GM12801 (cell line): ENCODE measurements around the gene C1orf232.

Experiments
- TF ChIP-seq, protein P1 (sequence below): IDR thresholded peaks from one replicate; pipeline ENCODE4 v1.5.1; 2011; ENCODE audit warnings: control low read depth; ENCODE audit not compliant: insufficient read length; ENCODE audit errors: extremely low read depth

The C1orf232 gene

DNA sequence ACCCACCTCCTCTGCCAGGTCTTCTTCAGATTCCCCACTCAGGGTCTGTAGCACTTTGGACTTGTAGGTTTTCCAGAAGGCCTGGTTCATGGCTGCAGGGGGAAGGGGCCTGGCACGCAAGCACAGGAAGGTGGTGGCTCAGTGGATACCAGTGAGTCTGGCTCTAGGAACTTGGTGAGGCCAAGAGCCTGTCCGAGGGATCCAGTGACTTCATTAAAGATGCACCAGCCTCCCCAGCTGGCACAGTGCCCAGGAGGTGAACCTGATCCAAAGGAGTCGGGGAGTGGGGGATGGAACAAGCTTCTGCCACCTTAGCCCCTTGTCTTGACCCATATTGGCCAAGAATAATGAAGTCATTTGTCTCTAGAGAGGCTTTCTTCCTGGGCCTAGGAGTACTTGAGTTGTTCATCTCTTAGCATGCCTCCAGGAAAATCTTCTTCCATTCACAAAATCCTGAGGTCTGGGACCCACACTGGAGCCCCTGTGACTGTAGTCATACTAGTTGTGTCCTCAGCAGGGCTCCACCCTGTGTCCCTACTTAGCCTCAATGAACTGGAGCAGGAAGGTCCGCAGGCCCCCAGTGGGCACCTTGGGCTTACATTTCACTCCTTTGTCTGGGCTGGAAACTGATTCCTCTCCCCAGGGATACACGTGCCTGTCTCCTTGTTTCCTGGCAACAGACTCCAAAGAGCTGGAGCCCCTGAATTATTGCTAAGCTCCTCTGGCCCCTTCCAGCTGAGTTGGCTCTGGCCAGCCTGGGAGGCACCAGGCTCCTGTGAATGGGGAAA, at the start of gene C1orf232:
Gene C1orf232 (minus strand): TSS at position 554 of the 788 bp plus-strand sequence. CDS start 464 bp downstream, at position 90.
- TF ChIP-seq, protein P1, sequence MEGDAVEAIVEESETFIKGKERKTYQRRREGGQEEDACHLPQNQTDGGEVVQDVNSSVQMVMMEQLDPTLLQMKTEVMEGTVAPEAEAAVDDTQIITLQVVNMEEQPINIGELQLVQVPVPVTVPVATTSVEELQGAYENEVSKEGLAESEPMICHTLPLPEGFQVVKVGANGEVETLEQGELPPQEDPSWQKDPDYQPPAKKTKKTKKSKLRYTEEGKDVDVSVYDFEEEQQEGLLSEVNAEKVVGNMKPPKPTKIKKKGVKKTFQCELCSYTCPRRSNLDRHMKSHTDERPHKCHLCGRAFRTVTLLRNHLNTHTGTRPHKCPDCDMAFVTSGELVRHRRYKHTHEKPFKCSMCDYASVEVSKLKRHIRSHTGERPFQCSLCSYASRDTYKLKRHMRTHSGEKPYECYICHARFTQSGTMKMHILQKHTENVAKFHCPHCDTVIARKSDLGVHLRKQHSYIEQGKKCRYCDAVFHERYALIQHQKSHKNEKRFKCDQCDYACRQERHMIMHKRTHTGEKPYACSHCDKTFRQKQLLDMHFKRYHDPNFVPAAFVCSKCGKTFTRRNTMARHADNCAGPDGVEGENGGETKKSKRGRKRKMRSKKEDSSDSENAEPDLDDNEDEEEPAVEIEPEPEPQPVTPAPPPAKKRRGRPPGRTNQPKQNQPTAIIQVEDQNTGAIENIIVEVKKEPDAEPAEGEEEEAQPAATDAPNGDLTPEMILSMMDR, result no peak

DNA sequence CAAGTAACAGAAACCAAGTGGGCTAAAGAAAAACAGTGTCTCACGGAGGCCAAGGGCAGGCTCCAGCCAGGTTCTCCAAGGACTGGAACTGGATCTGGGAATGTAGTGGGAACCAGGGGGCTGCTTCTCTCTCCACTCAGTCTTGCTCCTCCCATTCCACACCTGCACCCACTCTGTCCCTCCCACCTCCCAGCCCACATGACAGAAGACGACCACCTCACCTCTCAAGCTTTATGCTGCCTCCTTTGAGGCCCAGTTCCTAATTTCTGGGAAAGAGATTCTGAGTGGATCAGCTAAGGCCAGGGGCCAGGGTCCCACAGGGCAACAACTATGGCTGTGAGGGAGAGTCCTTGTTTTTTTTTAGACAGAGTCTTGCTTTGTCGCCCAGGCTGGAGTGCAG, 46.5 kb upstream of the C1orf232 start:
- TF ChIP-seq, protein P1, result no peak

DNA sequence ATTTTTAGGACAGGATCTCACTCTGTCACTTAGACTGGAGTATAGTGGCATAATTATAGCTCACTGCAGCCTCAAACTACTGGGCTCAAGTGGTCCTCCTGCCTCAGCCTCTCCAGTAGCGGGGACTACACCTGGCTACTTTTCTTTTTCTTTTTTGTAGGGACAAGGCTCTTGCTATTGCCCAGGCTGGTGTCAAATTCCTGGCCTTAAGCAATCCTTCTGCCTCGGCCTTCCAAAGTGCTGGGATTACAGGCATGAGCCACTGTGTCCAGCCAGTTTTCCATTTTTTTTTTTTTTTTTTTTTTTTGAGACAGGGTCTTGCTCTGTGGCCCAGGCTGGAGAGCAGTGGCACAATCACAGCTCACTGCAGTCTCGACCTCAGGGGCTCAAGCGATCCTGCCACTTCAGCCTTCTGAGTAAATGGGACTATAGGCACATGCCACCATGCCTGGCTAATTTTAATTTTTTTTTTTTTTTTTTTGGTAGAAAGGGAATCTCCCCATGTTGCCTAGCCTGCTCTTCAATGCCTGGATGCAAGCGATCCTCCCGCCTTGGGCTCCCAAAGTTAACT, 44.7 kb upstream of the C1orf232 start:
- TF ChIP-seq, protein P1, result no peak

DNA sequence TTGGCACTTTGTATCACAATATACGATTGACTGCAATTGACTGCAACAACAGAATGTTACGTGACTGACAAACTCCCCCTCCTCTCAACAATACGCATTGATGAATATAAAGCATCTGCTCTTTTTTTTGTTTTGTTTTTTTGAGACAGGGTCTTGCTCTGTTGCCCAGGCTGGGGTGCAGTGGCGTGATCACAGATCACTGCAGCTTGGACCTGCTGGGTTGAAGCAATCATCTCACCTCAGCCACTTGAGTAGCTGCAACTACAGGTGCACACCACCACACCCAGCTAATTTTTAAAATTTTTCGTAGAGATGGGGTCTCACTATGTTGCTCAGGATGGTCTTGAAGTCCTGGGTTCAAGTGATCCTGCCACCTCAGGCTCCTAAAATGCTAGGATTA, 44.0 kb upstream of the C1orf232 start:
- TF ChIP-seq, protein P1, result no peak

DNA sequence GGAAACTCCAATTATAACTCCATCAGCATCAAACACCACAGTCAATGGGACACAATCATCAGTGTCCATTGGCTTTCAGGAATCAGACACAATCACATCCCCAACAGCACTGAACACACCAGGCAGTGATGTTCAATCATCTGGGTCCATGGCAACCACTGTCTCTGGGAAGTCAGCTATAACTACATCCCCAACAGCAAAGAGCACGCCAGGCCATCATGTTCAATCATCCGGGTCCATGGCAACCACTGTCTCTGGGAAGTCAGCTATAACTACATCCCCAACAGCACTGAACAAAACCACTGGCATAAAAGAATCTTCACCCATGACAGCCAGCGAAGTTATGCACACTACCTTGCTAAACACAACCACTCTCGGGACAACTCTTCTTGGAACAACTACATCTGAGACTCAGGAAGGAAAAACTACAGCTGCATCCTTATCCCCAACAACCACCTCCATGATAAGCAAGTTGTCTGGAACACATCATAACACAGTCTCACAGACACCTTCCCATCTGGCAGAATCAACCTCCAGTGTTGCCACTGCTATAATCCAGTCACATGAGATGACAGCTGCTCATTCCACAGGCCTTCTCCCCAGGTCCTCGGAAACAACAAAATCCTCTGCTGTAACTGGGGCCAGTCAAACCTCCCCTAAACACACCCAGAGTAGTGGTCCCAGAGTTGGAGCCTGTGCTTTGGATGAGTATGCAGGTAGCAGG, 41.5 kb upstream of the C1orf232 start:
- TF ChIP-seq, protein P1, result no peak

DNA sequence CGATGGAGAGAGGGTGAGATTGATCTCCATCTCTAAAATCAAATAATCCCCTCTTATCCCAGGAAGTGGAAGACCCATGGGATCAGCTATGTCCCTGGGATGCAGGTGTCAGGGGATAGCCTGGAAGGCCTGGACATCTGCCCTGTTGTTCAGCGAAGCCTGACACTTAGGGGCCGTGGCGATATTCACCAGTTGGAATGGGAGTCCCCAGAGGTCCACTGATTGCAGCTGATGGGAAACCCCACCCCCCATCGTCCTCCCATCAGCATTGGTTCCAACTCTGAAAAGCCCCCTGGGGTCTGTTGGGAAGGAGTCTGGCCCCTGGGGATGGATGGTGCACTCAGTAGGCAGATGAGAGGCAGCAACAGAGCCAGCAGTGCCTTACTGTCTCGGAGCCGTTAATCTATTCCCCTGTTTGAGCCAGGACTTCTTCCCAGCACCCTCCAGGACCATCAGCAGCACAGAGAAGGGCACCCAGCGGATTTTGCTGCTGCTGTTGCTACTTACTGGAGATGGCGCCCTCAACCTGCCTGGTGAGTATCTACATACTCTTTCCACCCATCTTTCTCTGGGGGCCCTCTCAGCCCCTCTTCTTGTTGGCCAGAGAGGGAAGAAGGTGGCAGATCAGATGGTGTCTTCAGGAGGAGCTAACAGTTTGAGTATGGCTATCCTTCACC, 35.0 kb upstream of the C1orf232 start:
- TF ChIP-seq, protein P1, result no peak

DNA sequence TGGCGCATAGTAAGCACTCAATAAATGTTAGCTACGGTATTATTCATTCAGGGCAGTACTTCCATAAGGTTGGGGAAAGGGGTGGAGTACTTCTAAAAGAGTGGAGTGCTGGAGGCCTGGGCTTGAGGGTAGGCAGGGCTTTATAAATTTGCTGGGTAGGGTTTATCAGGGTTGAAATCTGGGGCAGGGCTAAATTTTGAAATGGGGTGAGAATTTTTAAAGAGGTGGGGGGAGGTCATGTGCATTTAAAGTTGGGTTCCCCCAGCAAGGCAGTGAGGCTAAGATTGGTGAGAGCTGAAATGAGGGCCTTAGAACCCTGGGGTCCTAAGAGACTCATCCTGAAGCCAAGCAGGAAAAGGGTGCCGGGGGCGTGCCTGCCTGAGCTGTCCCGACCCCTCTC, 31.6 kb upstream of the C1orf232 start:
- TF ChIP-seq, protein P1, result no peak
